ENCODE results near the gene LRP11.

- TF ChIP-seq CTCF (IDR thresholded peaks at IDR 0.05) (no peak), POLR2A (IDR thresholded peaks at IDR 0.05) (no peak)
Observed at GRCh38 chr6:149825292-149825691, 38.9 kb downstream of the LRP11 start.

Measured in adrenal gland (tissue), 5 donors.